HCT116 (cell line): ENCODE results near the gene SEPTIN3. TPM values are rescaled to one million over a fixed set of nuclear protein-coding genes. Genes with fewer than 3 reads are reported as not detected.

Experiments used
- ATAC-seq: fragments of 200-7000 bp; cut with Tn5 transposase; 2 replicates; pipeline ENCODE4 v1.9.1; 2020; ENCODE audit warnings: mild to moderate bottlenecking, moderate library complexity
- BruUV-seq: library from RNA; stranded (reverse); fragments of 400-500 nt; replicated peaks from 2 replicates; lab custom pipeline; 2021; lab: Mats Ljungman, UMichigan
- CTCF ChIA-PET: fragments of 300-600 bp; sonication (Branson Sonifier 250); formaldehyde crosslinking; loops from one replicate; lab custom pipeline; 2021; ENCODE audit warnings: antibody characterized with exemption; lab: Charles Lee
- POLR2A ChIA-PET: fragments of 300-600, 350-600 bp; sonication (Branson Sonifier 250); formaldehyde crosslinking; loops from one replicate; lab custom pipeline; 2021; ENCODE audit warnings: antibody characterized with exemption; lab: Charles Lee
- RAD21 ChIA-PET, 2 experiments: fragments of 300-600 bp; sonication (Branson Sonifier 250); formaldehyde crosslinking; loops; one replicate each; lab custom pipeline; 2023; ENCODE audit warnings: low total read pairs in 2 of 2; ENCODE audit not compliant: uncharacterized antibody in 2 of 2, unreplicated experiment in 2 of 2, low non-redundant PET in 1 of 2; lab: Charles Lee
- DNase-seq: peaks from one replicate; pipeline ENCODE4 v3.0.0-alpha.2; 2010; ENCODE audit warnings: low read depth, low spot score
- H2AFZ ChIP-seq: fragments of 200-600 bp; shearing (Covaris generic), sonication (generic); 2 replicates; pipeline ENCODE4 v1.6.1; 2017; ENCODE audit warnings: low read depth, mixed run types, mixed read lengths, antibody characterized with exemption, low read length; ENCODE audit not compliant: poor library complexity, severe bottlenecking
- H3K27ac ChIP-seq: 2 replicates; pipeline ENCODE4 v1.5.1; 2012; ENCODE audit warnings: low read depth, low read length
- H3K27me3 ChIP-seq: fragments of 200-600 bp; sonication (generic); 2 replicates; pipeline ENCODE4 v1.6.1; 2016; ENCODE audit warnings: mixed run types, low read length, mixed read lengths; ENCODE audit not compliant: insufficient read depth
- H3K36me3 ChIP-seq, 2 experiments: fragments of 200-500 bp in 1 of 2; fragments of 200-600 bp in 1 of 2; sonication (Bioruptor generic) in 1 of 2; sonication (generic) in 1 of 2; 2 replicates each; pipeline versions ENCODE4 v1.5.1 to v1.6.1; 2014 to 2016; ENCODE audit warnings: low read length in 2 of 2, inconsistent platforms in 1 of 2, mixed read lengths in 1 of 2, mixed run types in 1 of 2; ENCODE audit not compliant: insufficient read depth in 2 of 2, control insufficient read depth in 1 of 2
- H3K4me1 ChIP-seq, 2 experiments: fragments of 200-600 bp in 1 of 2; sonication (generic) in 1 of 2; 2 replicates each; pipeline versions ENCODE4 v1.5.1 to v1.6.1; 2012 to 2017; ENCODE audit warnings: low read length in 2 of 2, inconsistent platforms in 1 of 2, mild to moderate bottlenecking in 1 of 2, mixed read lengths in 1 of 2, mixed run types in 1 of 2, moderate library complexity in 1 of 2; ENCODE audit not compliant: insufficient read depth in 2 of 2, control insufficient read depth in 1 of 2
- H3K4me2 ChIP-seq: fragments of 200-600 bp; sonication (generic); 2 replicates; pipeline ENCODE4 v1.6.1; 2017; ENCODE audit warnings: mixed run types, low read length, mixed read lengths
- H3K4me3 ChIP-seq, 2 experiments: fragments of 200-600 bp in 1 of 2; sonication (generic) in 1 of 2; replicated peaks in 1 of 2; 2 replicates each; pipeline ENCODE4 v1.5.1; 2011 to 2016; ENCODE audit warnings: low read length in 2 of 2, control low read depth in 1 of 2, low read depth in 1 of 2, mild to moderate bottlenecking in 1 of 2, mixed read lengths in 1 of 2, mixed run types in 1 of 2
- H3K79me2 ChIP-seq: fragments of 200-600 bp; sonication (generic); 2 replicates; pipeline ENCODE4 v1.6.1; 2017; ENCODE audit warnings: mild to moderate bottlenecking, mixed run types, low read length, moderate library complexity, mixed read lengths; ENCODE audit not compliant: insufficient read depth
- H3K9ac ChIP-seq: fragments of 200-600 bp; sonication (generic); 2 replicates; pipeline ENCODE4 v1.6.1; 2016; ENCODE audit warnings: low read length, mixed read lengths
- H3K9me2 ChIP-seq: fragments of 200-600 bp; sonication (generic), shearing (Covaris generic); 2 replicates; pipeline ENCODE4 v1.6.1; 2017; ENCODE audit warnings: mixed run types, mild to moderate bottlenecking, moderate library complexity; ENCODE audit not compliant: insufficient read depth
- H3K9me3 ChIP-seq, 2 experiments: fragments of 200-500 bp in 1 of 2; fragments of 200-600 bp in 1 of 2; sonication (Bioruptor generic) in 1 of 2; sonication (generic) in 1 of 2; 2 replicates each; pipeline ENCODE4 v1.6.1; 2014 to 2017; ENCODE audit warnings: low read length in 2 of 2, mixed read lengths in 2 of 2, inconsistent platforms in 1 of 2, low read depth in 1 of 2, mild to moderate bottlenecking in 1 of 2, mixed run types in 1 of 2, moderate library complexity in 1 of 2; ENCODE audit not compliant: control insufficient read depth in 1 of 2, insufficient read depth in 1 of 2
- H4K20me1 ChIP-seq: fragments of 200-600 bp; sonication (generic), shearing (Covaris generic); 2 replicates; pipeline ENCODE4 v1.6.1; 2017; ENCODE audit warnings: mixed run types, mild to moderate bottlenecking, moderate library complexity; ENCODE audit not compliant: insufficient read depth
- CEBPB ChIP-seq: IDR thresholded peaks from 2 replicates; pipeline ENCODE4 v1.6.1; 2012; ENCODE audit warnings: low read depth
- EGR1 ChIP-seq: IDR thresholded peaks from 2 replicates; pipeline ENCODE4 v1.6.1; 2012; ENCODE audit warnings: low read depth
- ELF1 ChIP-seq: IDR thresholded peaks from 2 replicates; pipeline ENCODE4 v1.6.1; 2012; ENCODE audit warnings: low read depth, borderline replicate concordance
- EZH2 ChIP-seq: fragments of 200-600 bp; sonication (generic); IDR thresholded peaks from 2 replicates; pipeline ENCODE4 v1.6.1; 2017; ENCODE audit warnings: antibody characterized with exemption, mixed run types
- FOSL1 ChIP-seq: IDR thresholded peaks from 2 replicates; pipeline ENCODE4 v1.6.1; 2012; ENCODE audit warnings: low read depth
- JUND ChIP-seq: IDR thresholded peaks from 2 replicates; pipeline ENCODE4 v1.6.1; 2012
- POLR2A ChIP-seq: IDR thresholded peaks from 2 replicates; pipeline ENCODE4 v1.7.0; 2011; ENCODE audit warnings: borderline replicate concordance; ENCODE audit not compliant: insufficient read depth, insufficient read length; ENCODE audit errors: extremely low read depth
- RAD21 ChIP-seq: IDR thresholded peaks from 2 replicates; pipeline ENCODE4 v1.6.1; 2012; ENCODE audit warnings: low read depth, mild to moderate bottlenecking
- SIN3A ChIP-seq: IDR thresholded peaks from 2 replicates; pipeline ENCODE4 v1.6.1; 2012; ENCODE audit warnings: low read depth
- SRF ChIP-seq: IDR thresholded peaks from 2 replicates; pipeline ENCODE4 v1.6.1; 2012; ENCODE audit warnings: low read depth
- TCF7L2 ChIP-seq: IDR thresholded peaks from 2 replicates; pipeline ENCODE4 v1.7.0; 2011; ENCODE audit warnings: borderline replicate concordance, inconsistent platforms; ENCODE audit not compliant: insufficient read depth, insufficient read length; ENCODE audit errors: extremely low read depth
- YY1 ChIP-seq: IDR thresholded peaks from 2 replicates; pipeline ENCODE4 v1.6.1; 2011; ENCODE audit warnings: low read length, low read depth, moderate library complexity, mild to moderate bottlenecking; ENCODE audit not compliant: insufficient replicate concordance; ENCODE audit errors: extremely low read depth
- ZNF274 ChIP-seq: fragments of 200-500 bp; sonication (Bioruptor generic); IDR thresholded peaks from 2 replicates; pipeline ENCODE4 v1.6.1; 2014; ENCODE audit warnings: mild to moderate bottlenecking, low read depth, low read length, inconsistent platforms
- intact Hi-C: fragments of 100-400 bp; cut with micrococcal nuclease; formaldehyde crosslinking; loops from 2 replicates; pipeline ENCODE4 v1.10.0; 2022
- total RNA-seq: library from RNA; stranded (reverse); gene quantifications from one replicate; pipeline ENCODE4 v1.2.1, GENCODE V29; 2021; ENCODE audit not compliant: unreplicated experiment
- TF ChIP-seq, protein P1 (sequence below): IDR thresholded peaks from 2 replicates; pipeline ENCODE4 v1.6.1; 2012
- TF ChIP-seq, protein P2 (sequence below), 3 experiments: fragments of 200-600 bp in 1 of 3; sonication (generic) in 1 of 3; IDR thresholded peaks in 2 of 3; conservative IDR thresholded peaks in 1 of 3; 2 replicates each; pipeline ENCODE4 v1.5.1; 2012 to 2017; ENCODE audit warnings: low read depth in 2 of 3, low read length in 2 of 3, antibody characterized with exemption in 1 of 3, borderline replicate concordance in 1 of 3, control low read depth in 1 of 3, mild to moderate bottlenecking in 1 of 3, mixed read lengths in 1 of 3, mixed run types in 1 of 3, moderate library complexity in 1 of 3; ENCODE audit not compliant: insufficient read depth in 1 of 3
- TF ChIP-seq, protein P3 (sequence below): IDR thresholded peaks from 2 replicates; pipeline ENCODE4 v1.6.1; 2012; ENCODE audit warnings: low read depth
- TF ChIP-seq, protein P4 (sequence below): IDR thresholded peaks from 2 replicates; pipeline ENCODE4 v1.6.1; 2012

SEPTIN3 gene
- total RNA-seq, 1 experiment from 2014 or later, result 9.3 TPM

DNA sequence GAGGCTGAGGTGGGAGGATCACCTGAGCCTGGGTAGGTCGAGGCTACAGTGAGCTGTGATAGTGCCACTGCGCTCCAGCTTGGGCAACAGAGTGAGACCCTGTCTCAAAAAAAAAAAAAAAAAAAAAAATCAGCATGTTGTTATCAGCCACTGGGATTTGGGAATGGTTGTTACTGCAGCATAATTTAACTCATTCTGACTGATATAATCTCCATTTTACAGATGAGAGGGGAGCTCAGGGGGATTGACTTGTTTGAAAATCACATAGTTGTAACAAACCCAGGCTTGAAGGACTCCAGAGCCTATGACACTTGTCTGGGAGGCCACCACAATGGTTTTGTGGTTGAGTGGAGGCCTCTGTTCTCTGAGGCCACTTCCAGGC lies 3.0 kb upstream of the SEPTIN3 start:
- intact Hi-C loops, result loop anchor here (2.0 to 5.0 kb wide), 2 partner anchors 146 to 479 kb away; no protein-coding TSS in a partner anchor
- POLR2A ChIA-PET, result no interaction called here
- no peak for TF ChIP-seq EZH2
- TF ChIP-seq, protein P1, sequence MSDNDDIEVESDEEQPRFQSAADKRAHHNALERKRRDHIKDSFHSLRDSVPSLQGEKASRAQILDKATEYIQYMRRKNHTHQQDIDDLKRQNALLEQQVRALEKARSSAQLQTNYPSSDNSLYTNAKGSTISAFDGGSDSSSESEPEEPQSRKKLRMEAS, result no peak
- TF ChIP-seq, protein P2, sequence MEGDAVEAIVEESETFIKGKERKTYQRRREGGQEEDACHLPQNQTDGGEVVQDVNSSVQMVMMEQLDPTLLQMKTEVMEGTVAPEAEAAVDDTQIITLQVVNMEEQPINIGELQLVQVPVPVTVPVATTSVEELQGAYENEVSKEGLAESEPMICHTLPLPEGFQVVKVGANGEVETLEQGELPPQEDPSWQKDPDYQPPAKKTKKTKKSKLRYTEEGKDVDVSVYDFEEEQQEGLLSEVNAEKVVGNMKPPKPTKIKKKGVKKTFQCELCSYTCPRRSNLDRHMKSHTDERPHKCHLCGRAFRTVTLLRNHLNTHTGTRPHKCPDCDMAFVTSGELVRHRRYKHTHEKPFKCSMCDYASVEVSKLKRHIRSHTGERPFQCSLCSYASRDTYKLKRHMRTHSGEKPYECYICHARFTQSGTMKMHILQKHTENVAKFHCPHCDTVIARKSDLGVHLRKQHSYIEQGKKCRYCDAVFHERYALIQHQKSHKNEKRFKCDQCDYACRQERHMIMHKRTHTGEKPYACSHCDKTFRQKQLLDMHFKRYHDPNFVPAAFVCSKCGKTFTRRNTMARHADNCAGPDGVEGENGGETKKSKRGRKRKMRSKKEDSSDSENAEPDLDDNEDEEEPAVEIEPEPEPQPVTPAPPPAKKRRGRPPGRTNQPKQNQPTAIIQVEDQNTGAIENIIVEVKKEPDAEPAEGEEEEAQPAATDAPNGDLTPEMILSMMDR (IDR thresholded peaks at IDR 0.05 in 2 of 3, conservative IDR thresholded peaks at IDR 0.05 in 1 of 3; ENCODE audit: borderline replicate concordance in 1 of 3, insufficient read depth in 1 of 3, low read depth in 2 of 3, low read length in 2 of 3), result no peak
- TF ChIP-seq SRF, result no peak
- no peak for TF ChIP-seq POLR2A
- TF ChIP-seq YY1, result no peak
- TF ChIP-seq JUND, result no peak
- no peak for TF ChIP-seq SIN3A
- TF ChIP-seq ZNF274, result no peak
- TF ChIP-seq, protein P3, sequence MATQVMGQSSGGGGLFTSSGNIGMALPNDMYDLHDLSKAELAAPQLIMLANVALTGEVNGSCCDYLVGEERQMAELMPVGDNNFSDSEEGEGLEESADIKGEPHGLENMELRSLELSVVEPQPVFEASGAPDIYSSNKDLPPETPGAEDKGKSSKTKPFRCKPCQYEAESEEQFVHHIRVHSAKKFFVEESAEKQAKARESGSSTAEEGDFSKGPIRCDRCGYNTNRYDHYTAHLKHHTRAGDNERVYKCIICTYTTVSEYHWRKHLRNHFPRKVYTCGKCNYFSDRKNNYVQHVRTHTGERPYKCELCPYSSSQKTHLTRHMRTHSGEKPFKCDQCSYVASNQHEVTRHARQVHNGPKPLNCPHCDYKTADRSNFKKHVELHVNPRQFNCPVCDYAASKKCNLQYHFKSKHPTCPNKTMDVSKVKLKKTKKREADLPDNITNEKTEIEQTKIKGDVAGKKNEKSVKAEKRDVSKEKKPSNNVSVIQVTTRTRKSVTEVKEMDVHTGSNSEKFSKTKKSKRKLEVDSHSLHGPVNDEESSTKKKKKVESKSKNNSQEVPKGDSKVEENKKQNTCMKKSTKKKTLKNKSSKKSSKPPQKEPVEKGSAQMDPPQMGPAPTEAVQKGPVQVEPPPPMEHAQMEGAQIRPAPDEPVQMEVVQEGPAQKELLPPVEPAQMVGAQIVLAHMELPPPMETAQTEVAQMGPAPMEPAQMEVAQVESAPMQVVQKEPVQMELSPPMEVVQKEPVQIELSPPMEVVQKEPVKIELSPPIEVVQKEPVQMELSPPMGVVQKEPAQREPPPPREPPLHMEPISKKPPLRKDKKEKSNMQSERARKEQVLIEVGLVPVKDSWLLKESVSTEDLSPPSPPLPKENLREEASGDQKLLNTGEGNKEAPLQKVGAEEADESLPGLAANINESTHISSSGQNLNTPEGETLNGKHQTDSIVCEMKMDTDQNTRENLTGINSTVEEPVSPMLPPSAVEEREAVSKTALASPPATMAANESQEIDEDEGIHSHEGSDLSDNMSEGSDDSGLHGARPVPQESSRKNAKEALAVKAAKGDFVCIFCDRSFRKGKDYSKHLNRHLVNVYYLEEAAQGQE, result no peak
- TF ChIP-seq CEBPB, result no peak
- no peak for TF ChIP-seq EGR1
- TF ChIP-seq, protein P4, sequence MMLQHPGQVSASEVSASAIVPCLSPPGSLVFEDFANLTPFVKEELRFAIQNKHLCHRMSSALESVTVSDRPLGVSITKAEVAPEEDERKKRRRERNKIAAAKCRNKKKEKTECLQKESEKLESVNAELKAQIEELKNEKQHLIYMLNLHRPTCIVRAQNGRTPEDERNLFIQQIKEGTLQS, result no peak
- no peak for TF ChIP-seq TCF7L2
- TF ChIP-seq FOSL1, result no peak
- TF ChIP-seq ELF1, result no peak
- no peak for TF ChIP-seq RAD21
- Histone ChIP-seq H3K27me3 (no peaks in the 10 kb centered on the region), H4K20me1 (no peaks in the 10 kb centered on the region), H3K27ac (no peak overlapping the region), H3K9me2 (no peaks in the 10 kb centered on the region), H3K4me3 (no peak overlapping the region), H3K9ac (no peak overlapping the region), H3K79me2 (no peaks in the 10 kb centered on the region), H2AFZ (no peak overlapping the region), H3K9me3 (no peaks in the 10 kb centered on the region; a peak in 1 of 4 replicates), H3K4me1 (peaks cover 0 to 17% of the 10 kb centered on the region in 2 experiments; a peak in 1 of 4 replicates), H3K4me2 (no peak overlapping the region), H3K36me3 (no peaks in the 10 kb centered on the region)
- RAD21 ChIA-PET, result no interaction called here
- ATAC-seq (no peak), DNase-seq (no peak)
- BruUV-seq, result no TSS peak
- CTCF ChIA-PET, result interaction anchor here (1.1 kb wide), 1 partner anchor 11 kb away, joined by 3 read pairs; no protein-coding TSS in a partner anchor
